Measurements from ENCODE around the gene TMEM259.

The TMEM259 gene

DNA sequence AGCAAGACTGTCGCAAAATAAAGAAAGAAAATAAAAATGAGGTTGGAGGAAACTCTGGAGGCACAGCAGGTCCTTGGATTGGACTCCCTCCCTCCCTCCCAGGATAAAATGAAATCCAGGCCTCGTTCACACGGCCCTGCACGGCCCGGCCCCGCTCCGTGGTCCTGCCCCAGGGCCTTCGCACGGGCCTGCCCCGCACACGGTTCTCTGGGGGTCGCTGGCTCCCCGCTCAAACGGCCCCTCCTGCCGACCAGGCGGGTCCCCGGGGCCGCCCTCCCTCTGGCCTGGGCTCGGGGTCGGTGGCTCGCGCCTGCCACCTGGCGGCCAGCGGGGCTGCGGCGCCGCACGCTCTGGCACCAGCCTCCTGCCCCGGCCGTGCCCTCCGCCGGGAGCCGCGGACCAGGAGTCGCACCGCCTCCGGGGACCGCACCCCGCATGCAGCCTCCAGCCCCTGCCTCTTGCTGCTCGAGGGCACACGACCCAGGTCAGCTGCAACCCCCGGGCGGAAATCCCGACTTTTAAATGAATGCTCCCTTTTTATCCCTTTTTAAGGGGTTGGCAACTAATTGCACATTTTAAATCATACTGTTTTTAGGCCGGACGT, 38.3 kb downstream of the TMEM259 start:
- peak; percentile 93 for DNase-seq

- no peak for DNase-seq
Measured at GRCh38 chr19:980133-980998, 40.6 kb downstream of the TMEM259 start.

GRCh38 chr19:979318-979741, 41.6 kb downstream of the TMEM259 start:
- DNase-seq = no peak

DNA sequence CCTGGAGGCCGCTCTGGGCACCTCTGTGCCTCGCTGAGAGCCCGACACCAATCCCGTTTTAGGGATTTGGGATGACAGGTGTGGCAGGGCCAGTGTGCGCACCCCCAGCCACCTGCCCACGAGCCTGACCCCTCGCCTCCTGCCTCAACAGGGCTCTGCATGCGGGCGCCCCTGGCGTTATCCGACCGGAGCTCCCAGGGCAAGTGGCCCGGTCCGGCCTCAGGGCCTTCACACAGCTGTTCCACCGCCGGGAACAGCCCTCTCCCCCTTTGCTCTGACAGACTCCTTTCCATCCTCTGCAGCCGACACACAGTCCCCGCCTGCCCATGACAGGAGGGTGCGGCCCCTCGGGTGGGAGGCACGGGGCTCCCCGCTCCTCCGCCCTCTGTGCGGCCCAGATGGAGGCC, 43.9 kb downstream of the TMEM259 start:
- no peak for DNase-seq

DNA sequence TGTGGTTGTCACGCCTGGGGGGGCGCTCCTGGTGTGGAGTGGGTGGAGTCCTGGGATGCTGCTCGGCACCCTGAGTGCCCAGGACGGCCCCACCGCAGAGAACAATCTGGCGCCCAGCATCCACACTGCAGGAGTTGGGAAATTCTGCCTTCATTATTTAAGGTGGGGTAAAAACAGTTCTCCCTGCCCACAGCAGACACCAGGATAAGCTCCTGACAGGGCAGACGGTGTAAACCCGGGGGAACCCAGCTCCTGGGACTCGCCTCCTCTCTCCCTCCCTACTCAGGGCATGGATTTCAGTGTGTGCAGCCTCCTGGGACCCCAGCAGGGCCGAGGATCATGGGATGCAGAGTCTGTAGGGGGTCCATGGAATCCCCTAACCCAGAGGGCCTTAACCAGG, 44.4 kb downstream of the TMEM259 start:
- DNase-seq = no peak

GRCh38 chr19:974564-975257, 46.2 kb downstream of the TMEM259 start:
- no peak for DNase-seq

- DNase-seq = no peak
Measured at GRCh38 chr19:973726-974563, 47.0 kb downstream of the TMEM259 start.

- no peak for DNase-seq
Measured at GRCh38 chr19:972281-972680, 48.6 kb downstream of the TMEM259 start.

GRCh38 chr19:971795-972194, 49.1 kb downstream of the TMEM259 start:
- DNase-seq = no peak

DNA sequence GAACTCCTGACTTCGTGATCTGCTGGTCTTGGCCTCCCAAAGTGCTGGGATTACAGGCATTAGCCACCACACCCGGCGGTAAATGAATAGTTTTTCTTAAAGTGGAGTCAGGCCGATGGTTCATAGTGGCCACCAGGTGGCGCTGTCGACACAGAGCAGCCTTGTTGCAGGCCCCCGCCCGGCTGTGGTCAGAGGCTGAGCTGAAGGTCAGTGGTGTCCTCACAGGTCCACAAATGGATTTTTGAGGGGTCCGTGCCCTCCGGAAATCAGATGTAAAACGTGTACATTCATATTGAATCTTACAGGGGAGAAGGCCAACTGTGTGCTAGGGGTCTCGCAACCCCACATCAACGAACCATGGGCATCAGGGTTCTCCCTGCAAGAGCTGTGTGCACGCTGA, 50.2 kb downstream of the TMEM259 start:
- DNase-seq = no peak

DNA sequence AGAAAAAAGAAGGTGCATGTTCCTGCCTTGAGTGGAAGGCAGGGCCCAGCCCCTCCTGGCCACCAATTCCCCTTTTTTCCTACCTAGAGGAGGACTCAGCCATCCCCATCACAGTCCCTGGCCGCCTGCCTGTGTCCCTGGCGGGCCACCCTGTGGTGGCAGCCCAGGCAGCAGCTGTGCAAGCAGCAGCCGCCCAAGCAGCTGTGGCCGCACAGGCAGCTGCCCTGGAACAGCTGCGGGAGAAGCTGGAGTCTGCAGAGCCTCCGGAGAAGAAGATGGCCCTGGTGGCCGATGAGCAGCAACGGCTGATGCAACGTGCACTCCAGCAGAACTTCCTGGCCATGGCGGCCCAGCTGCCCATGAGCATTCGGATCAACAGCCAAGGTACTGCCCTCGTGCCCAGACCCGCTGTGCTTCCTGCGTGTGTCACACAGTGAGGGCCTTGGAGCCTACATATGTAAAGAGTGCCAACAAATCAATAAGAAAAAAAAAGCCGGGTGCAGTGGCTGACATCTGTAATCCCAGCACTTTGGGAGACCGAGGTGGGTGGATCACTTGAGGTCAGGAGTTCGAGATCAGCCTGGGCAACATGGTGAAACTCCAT, 54.3 kb downstream of the TMEM259 start:
- DNase-seq = no peak

DNA sequence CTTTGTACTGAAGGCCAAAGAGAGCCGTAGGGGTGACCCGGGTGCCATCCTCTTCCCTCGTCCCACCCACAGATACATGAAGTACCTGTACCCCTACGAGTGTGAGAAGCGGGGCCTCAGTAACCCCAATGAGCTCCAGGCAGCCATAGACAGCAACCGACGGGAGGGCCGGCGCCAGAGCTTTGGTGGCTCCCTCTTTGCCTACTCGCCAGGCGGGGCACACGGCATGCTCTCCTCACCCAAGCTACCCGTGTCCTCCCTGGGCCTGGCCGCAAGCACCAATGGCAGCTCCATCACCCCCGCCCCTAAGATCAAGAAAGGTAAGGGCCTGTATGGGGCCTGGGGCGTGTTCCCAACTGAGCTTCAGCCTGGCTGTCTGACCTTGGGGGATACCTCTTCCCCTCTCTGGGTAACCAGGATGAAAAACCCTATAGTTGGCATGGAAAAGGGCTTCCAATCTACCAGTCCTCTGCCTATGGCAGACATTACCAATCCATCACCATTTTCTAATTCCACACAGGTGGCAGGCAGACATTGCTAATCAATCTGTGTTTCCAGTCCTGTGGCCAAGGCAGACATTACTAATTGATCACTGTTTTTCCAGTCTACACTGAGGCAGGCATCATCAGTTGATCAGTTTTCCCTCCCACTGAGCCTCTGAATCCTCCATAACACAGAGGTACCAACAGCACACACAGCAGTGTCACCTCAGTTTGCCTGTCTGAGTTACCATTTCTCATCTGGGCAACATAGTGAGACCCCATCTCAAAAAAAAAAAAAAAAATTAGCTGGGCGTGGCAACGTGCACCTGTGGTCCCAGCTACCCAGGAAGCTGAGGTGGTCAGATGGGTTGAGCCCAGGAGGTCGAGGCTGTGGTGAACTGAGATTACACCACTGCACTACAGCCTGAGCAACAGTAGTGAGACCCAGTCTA, 55.9 kb downstream of the TMEM259 start:
- DNase-seq = no peak

DNA sequence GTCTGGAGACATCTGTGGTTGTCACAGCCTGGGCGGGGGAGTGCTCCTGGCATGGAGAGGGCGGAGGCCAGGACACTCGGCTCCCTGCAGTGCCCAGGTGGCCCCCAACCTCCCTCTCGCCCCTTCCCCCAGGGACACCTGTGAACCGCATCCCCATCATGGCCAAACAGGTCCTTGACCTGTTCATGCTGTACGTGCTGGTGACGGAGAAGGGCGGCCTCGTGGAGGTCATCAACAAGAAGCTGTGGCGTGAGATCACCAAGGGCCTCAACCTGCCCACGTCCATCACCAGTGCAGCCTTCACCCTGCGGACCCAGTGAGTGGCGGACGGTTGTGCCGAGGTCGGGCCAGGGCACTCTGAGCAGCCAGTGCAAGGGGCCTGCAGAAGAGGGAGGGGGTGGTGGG, 56.8 kb downstream of the TMEM259 start:
- DNase-seq = no peak

GRCh38 chr19:963486-963951, 57.4 kb downstream of the TMEM259 start:
- DNase-seq = no peak

DNA sequence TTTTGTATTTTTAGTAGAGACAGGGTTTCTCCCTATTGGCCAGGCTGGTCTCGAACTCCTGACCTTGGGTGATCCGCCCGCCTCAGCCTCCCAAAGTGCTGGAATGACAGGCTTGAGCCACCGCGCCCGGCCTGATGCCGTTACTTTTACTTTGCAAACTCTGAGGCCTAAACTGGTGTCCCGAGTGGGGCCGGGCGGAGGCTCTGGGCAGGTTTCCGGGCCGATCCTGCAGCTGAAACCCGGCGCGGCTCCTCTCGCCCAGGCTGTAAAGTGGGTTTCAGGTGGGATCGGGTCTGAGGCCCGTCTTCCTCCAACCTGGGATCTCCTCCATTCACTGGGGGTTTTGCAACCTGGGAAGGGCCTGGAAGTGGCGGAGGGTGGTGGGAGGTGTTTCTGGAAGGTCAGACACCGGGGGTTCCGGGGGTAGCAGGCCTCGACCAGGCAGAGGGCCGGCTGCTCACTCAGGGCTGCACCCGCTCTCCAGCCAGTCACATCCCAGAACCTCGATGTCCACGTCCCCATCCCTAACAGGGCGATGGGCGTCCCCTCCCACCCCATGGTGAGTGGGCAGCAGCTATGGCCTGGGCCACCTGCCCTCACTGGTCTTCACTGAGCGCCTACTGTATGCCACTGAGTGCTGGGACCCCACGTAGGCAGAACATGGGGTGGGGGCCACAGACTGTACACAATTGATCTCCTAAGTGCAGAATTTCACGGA, 58.1 kb downstream of the TMEM259 start:
- no peak for DNase-seq

DNA sequence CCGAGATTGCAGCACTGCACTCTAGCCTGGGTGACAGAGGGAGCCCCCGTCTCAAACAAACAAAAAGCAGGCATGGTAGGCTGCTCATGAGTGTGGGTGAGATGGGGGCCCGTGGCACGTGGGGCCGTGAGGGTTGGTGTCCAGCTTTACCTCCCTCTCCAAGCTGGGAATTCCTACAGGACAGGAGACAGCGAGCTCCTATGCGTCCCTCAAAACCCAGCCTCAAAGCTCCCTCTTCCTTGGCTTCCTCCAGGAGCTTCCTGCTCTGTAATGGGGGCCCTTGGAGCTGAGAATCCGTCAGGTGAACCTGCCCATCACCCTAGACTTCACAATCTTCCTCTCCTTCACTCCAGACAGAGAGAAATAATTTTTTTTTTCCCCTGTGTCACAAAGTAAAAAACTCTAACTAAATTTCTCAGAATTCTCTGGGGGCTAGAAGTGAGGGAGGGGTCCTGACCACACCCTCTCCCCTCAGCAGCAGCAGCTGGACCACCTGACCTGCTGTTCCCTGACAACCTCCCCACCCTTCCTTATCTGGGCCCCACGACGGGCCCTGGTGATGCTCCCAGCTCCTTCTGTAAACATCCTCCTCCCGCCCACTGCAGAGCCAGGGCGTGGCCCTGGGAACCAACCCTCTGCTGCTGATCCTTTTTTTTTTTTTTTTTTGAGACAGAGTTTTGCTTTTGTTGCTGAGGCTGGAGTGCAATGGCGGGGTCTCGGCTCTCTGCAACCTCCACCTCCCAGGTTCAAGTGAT, 58.9 kb downstream of the TMEM259 start:
- DNase-seq = no peak

DNA sequence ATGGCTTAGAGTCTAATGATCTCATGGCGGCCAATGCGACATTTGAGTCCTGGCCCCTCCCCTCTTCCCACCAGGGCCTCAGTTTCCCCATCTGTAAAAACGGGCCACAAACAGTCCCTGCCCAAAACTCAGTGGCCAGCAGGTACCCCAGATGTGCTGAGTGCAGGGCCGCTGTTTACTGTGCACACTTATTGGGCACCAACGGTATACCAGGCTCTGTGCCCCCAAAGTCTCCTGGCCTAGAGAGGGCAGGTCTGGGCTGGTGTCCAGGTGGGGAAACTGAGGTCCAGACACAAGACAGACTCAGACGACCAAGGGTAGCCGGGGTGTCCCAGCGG, 60.4 kb downstream of the TMEM259 start:
- DNase-seq = no peak

GRCh38 chr19:960020-960419, 60.9 kb downstream of the TMEM259 start:
- no peak for DNase-seq
